HG03064 (cell line): ENCODE measurements around the gene SELENOI.

Experiments used
- ATAC-seq: cut with Tn5 transposase; IDR thresholded peaks from one replicate; pipeline ENCODE4 v1.9.1; 2021; ENCODE audit warnings: low read depth; ENCODE audit not compliant: unreplicated experiment

SELENOI gene

GRCh38 chr2:26444236-26444635 lies 98.3 kb downstream of the SELENOI start:
- ATAC-seq = no peak
